DMS 273 treated with DMSO at 0.1 percent for 48 hours (cell line): Measurements from ENCODE around the gene RBP3.
A peak's percentile ranks its signal among the peaks of the same experiment; 100 is the strongest.

Experiments used
- DNase-seq: peaks from one replicate; lab custom pipeline; 2025; lab: John Stamatoyannopoulos, UW

The RBP3 gene

DNA sequence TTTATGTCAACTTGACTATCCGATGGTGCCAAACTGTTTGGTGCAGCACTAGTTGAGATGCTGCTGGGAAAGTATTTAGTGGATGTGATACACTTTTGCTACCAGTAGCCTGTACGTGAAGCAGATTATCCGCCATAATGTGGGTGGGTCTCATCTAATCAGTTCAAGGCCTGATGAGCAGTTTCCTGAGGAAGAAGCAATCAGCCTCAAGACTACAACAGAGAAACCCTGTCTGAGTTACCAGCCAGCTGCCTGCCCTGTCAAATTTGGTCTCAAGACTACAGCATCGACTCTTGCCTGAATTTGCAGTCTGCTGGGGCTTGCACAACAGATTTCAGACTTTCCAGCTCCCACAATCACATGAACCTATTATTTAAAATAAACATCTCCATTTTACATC, 10.9 kb upstream of the RBP3 start:
- DNase-seq: no peak

DNA sequence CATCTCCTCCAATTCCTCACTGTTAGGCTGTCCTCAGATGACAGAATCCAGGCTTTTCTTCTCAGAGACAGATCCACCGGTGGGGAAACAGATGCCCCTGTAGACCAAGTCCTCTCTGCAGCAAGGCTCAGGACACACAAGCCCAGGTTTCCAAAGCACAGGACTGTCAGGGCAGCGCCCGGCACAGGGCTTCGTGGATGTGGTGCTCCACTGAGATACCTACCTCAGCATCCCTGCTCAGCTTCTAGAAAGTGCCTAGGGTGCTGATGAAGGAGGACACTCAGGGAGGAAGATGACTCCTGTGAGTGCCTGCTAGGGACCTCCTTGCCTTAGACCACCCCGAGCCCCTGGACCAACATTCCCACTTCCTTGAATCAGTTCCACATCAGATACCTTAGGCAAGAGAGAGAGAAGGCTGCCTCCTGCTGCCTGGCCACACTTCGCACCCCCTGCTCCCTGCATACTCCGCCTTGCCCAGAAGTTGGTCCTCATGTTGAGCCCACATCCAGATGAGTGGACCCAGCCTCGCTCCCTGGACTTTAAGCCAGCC, 8.9 kb upstream of the RBP3 start:
- DNase-seq: no peak

DNA sequence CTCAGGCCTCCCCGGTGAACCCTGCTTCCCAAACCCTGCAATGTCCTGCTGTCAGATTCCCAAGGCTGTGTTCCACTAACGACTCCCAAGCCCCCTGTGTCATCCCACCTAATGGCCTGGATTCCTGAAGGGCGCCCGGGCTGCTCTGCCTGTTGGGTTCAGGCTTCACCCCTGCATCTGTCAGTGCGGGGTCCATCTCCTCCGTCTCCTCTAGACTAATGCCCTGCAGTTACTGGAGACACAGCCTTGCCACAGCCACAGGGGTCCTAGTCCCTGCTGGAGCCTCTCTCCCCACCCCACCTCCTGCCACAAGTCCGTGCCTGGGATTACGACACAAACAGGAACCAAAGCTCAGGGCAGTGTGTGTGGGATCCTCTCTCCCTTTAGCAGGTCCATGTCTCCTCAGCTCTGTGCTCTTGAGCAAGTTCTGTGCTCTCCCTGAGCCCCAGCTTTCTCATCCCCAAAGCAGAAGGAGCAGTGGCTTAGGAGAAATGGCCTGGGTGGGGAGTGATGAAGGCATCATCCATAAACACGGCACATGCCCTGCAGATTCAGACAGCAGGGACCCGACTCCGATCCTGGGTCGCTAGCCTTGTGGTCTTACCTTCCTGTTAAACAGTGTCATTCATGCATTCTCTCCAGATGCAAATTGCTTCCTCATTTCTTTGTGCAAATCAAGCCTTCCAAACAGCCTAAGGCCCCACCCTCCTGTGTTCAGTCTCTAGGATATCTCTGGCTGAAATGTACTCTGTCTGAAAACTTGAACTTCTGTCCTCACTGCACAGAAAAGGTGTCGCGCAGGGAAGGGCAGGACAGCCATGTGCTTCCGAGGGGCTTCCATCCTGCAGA, 8.2 kb upstream of the RBP3 start:
- no peak for DNase-seq

DNA sequence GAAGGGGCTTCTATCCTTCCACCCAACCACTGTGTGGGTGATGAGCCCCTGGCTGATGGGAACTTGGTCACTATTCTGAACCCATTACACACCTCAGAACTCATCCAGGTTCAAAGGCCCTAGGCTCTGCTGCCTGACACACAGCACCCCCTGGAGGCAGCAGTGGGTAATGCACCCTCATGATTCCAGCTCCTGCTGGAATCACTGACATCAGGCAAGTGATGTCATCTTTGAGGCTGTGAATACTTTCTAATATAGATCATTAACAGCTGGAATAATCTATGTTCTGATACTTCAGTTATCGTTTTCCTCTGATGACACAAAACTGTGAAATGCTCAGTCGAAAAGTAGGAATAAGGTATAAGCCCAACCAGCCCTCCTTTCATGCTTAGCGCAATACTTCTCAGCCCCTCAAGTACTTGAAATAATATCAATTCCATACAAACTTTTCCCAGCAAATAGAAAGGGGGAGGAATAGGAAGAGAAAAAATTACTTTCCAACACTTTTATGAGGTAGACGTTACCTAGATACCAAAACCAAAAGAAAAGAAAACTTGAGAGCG, 7.5 kb upstream of the RBP3 start:
- DNase-seq: no peak

DNA sequence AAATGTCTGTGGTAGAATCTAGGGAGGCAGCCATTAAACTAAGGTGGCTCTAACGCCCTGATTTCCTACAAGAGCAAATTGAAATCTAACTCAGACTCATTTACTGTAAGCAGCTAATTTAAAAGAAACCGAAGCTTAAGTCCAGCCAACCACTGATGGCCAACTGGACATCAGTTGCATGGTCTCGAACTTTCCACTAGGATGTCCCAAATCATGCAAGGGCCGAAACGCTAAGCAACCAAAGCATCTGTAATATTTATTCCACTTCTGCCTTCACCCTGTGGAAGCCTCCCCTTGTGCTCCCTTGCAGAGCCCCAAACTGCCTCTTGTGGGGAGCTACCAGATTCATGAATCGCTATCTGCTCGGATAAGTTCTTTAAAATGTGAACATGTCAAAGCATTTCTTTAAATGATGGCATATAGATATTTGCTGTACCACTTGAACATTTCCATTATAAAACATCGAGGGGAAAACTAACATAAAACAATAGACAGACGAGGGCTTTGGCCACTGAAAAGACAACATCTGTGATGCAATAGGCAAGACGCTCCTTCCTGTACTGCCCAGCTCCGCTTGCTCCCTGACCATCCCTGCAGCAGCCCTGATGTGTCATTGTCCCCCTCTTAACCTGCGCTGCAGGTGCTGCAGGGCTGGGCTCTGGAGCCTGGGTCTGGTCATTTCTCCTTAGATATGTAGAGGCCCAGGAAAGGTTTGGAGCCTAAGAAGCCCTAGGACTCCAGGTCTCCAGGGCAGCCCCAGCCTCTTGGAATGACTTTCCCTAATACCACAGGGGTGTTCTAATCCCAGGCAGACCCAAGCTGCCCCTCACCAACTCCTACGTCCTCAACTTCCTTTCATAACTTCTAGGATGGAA, 2.9 kb upstream of the RBP3 start:
- DNase-seq: no peak

DNA sequence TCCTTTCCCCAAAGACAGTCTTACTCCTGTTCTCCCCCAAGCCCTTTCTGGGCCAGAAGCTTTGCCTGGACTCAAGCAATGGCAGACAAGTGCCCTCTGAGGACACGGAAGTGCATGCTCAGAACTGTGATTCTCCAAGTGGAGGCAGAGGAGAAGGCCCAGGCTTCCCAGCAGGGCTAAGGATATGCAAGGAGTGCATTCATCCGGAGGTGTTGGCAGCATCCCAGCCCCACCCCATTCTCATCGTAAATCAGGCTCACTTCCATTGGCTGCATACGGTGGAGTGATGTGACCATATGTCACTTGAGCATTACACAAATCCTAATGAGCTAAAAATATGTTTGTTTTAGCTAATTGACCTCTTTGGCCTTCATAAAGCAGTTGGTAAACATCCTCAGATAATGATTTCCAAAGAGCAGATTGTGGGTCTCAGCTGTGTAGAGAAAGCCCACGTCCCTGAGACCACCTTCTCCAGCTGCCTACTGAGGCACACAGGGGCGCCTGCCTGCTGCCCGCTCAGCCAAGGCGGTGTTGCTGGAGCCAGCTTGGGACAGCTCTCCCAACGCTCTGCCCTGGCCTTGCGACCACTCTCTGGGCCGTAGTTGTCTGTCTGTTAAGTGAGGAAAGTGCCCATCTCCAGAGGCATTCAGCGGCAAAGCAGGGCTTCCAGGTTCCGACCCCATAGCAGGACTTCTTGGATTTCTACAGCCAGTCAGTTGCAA, 1.4 kb upstream of the RBP3 start:
- DNase-seq: peak; percentile 68

DNA sequence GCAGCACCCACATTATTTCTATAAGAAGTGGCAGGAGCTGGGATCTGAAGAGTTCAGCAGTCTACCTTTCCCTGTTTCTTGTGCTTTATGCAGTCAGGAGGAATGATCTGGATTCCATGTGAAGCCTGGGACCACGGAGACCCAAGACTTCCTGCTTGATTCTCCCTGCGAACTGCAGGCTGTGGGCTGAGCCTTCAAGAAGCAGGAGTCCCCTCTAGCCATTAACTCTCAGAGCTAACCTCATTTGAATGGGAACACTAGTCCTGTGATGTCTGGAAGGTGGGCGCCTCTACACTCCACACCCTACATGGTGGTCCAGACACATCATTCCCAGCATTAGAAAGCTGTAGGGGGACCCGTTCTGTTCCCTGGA, 874 bp upstream of the RBP3 start:
- DNase-seq: no peak

DNA sequence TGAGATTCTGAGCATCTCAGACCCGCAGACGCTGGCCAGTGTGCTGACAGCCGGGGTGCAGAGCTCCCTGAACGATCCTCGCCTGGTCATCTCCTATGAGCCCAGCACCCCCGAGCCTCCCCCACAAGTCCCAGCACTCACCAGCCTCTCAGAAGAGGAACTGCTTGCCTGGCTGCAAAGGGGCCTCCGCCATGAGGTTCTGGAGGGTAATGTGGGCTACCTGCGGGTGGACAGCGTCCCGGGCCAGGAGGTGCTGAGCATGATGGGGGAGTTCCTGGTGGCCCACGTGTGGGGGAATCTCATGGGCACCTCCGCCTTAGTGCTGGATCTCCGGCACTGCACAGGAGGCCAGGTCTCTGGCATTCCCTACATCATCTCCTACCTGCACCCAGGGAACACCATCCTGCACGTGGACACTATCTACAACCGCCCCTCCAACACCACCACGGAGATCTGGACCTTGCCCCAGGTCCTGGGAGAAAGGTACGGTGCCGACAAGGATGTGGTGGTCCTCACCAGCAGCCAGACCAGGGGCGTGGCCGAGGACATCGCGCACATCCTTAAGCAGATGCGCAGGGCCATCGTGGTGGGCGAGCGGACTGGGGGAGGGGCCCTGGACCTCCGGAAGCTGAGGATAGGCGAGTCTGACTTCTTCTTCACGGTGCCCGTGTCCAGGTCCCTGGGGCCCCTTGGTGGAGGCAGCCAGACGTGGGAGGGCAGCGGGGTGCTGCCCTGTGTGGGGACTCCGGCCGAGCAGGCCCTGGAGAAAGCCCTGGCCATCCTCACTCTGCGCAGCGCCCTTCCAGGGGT, 703 bp downstream of the RBP3 start:
- no peak for DNase-seq

DNA sequence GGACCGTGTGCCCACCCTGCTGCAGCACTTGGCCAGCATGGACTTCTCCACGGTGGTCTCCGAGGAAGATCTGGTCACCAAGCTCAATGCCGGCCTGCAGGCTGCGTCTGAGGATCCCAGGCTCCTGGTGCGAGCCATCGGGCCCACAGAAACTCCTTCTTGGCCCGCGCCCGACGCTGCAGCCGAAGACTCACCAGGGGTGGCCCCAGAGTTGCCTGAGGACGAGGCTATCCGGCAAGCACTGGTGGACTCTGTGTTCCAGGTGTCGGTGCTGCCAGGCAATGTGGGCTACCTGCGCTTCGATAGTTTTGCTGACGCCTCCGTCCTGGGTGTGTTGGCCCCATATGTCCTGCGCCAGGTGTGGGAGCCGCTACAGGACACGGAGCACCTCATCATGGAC, 1.4 kb downstream of the RBP3 start:
- DNase-seq: no peak

DNA sequence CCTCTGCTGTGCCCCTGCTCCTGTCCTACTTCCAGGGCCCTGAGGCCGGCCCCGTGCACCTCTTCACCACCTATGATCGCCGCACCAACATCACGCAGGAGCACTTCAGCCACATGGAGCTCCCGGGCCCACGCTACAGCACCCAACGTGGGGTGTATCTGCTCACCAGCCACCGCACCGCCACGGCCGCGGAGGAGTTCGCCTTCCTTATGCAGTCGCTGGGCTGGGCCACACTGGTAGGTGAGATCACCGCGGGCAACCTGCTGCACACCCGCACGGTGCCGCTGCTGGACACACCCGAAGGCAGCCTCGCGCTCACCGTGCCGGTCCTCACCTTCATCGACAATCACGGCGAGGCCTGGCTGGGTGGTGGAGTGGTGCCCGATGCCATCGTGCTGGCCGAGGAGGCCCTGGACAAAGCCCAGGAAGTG, 1.8 kb downstream of the RBP3 start:
- DNase-seq: no peak

DNA sequence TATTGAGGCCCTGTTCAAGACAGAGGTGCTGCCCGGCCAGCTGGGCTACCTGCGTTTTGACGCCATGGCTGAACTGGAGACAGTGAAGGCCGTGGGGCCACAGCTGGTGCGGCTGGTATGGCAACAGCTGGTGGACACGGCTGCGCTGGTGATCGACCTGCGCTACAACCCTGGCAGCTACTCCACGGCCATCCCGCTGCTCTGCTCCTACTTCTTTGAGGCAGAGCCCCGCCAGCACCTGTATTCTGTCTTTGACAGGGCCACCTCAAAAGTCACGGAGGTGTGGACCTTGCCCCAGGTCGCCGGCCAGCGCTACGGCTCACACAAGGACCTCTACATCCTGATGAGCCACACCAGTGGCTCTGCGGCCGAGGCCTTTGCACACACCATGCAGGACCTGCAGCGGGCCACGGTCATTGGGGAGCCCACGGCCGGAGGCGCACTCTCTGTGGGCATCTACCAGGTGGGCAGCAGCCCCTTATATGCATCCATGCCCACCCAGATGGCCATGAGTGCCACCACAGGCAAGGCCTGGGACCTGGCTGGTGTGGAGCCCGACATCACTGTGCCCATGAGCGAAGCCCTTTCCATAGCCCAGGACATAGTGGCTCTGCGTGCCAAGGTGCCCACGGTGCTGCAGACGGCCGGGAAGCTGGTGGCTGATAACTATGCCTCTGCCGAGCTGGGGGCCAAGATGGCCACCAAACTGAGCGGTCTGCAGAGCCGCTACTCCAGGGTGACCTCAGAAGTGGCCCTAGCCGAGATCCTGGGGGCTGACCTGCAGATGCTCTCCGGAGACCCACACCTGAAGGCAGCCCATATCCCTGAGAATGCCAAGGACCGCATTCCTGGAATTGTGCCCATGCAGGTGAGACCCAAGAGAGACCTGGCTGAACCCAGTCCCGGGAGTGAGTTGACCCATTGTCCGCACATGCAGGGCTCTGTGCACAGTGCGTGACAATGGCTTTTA, 2.8 kb downstream of the RBP3 start:
- DNase-seq: no peak

DNA sequence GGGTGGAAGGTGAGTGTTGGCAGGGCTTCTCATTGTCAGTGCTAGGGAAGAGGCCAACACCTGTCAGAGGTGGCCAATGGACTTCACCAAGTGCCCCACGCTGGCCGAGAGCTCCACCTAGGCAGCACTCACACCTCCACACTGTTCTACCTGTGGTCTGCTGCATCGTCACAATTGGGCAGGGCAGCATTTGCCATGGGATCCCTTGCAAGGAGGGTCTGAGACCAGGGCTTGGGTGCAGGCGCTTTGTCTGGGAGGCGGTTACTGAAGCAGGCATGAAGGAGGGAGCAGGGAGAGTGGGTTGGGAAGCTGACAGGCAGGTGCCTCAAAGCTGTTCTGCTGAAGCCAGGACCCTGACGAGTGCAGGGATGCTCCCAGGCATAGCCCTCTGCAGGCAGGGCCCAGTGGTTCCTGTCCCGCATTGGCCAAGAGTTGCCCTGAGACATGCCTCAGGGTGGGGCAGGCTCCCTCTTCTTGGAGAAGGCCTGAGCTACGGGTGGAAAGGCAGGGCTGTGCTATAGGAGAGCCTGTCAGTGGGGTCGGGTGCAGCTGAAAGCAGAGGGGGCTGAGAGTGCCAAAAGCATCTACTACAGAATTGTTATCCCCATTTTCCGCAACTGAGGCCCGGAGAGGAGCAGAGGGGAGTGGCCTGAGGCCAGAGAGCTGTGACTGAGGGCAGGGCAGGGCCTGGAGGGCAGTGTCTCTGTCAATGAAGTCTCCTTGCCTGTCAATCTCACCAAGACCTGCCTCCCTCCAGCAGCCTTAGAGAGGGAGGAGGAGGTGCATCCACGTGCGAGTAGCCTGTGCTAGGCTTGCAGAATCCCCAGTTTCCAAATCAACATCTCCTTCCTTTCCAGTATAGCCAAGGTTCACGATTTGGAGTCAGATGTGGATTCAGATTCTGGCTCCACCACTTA, 4.0 kb downstream of the RBP3 start:
- no peak for DNase-seq

DNA sequence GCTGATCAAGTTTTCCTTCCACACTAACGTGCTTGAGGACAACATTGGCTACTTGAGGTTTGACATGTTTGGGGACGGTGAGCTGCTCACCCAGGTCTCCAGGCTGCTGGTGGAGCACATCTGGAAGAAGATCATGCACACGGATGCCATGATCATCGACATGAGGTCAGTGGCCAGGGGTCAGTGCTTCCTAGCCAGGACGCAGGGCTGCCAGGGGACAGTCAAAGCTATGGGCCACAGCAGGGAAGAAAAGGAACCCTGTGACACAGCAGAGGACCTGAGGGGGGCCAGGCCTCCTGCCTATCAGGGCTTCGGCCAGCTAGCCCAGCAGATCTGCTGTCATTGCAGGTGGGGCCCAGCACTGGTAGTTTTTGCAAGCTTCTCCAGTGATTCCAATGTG, 5.2 kb downstream of the RBP3 start:
- no peak for DNase-seq

DNA sequence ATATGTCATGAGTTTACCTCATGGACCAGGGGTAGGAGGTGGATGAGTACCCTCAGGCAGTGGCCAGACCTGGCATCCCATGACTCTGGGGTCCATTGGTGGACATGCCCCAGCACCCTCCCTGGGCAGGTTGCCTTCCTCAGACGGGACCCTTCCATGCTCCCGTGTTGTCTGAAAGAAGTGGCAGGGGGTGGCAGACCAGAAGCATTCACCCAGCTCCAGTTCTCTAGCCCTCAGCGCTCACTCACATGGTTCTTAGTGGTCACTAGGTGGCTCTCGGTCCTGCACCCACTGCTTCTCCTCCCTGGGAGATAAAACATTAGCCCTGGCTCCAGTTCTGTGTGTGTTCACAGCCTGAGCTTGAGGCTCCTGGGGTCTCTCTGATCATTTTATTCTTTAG, 6.0 kb downstream of the RBP3 start:
- DNase-seq: no peak

DNA sequence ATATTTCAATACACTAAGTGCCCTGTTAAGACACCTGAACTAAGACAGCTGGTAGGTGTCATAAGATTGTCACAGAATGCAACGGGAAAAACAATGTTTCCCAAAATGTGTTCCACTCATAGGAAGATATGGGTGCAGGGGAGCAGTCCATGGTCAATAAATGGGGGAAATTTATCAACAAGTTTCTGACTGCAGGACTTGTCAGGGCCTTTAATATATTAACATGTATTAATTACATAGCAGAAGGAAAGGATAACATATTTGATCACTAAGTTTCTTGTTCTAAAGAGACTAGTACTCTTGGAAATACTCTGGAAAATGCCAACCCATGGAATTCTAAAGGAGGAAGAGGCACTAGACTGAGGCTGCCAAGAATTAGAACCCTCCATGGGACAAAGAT, 6.7 kb downstream of the RBP3 start:
- no peak for DNase-seq

DNA sequence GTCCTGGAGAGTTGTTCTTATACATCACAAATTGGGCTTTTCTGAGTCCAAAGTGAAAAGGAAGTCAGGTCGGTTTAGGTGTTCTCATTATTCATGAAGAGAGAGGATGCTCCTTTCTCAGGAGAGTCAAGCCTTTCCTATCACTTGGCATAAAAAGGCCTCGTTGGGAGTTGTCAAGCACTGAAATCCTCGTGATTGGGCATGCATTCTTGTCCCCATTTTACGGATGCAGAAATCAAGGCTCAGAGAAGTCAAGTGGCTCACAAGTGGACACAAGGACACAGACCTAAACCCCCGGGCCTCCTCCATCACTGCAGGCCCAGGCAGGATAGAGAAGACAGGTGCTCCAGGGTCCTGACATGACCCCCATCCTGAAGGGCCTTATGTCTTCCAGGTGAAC, 8.5 kb downstream of the RBP3 start:
- DNase-seq: no peak

DNA sequence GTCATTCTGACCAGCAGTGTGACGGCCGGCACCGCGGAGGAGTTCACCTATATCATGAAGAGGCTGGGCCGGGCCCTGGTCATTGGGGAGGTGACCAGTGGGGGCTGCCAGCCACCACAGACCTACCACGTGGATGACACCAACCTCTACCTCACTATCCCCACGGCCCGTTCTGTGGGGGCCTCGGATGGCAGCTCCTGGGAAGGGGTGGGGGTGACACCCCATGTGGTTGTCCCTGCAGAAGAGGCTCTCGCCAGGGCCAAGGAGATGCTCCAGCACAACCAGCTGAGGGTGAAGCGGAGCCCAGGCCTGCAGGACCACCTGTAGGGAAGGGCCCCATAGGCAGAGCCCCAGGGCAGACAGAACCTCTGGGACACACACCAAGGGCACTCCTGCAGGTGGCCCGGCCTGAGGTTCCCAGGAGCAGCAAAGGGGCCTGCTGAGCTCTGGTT, 9.0 kb downstream of the RBP3 start:
- no peak for DNase-seq

DNA sequence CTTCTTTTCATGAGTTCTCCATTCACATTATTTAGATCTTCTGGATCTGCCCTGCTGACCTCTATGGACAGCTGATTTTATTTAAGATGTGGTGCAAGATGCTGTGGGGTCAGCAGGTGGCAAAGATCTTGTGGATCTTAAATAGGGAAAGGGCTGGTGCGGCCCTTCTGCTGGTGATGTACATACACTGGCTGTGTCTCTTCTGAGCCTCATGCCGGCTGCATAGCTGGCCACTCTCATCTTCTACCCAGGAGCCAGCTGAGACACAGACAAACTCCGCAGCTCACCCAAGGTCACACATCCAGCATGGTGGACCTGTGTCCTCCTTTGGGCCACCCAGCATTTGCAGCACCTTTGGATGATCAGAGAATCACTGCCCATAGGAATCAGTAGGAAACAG, 9.7 kb downstream of the RBP3 start:
- no peak for DNase-seq

DNA sequence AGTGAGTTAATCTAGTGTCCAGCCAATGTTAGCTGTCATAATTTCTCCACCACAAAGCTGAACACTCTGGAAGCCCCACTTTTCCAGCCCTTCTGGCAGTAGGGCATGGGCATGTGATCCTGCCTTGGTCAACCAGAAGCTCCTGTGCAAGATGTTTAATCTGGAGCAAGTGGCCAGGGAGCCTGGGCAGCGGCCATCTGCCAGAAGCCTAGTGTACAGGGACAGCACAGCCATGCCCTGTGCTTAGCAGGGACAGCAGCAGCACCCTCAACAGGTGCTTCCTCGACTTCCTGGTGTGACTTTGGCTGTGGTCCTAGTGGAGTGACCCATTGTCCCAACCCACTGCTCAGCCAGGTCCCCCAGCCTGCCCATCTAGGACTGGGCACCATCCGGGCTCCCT, 10.3 kb downstream of the RBP3 start:
- DNase-seq: no peak
